Measurements from ENCODE around the gene MRPL55. TPM values are rescaled to one million over a fixed set of nuclear protein-coding genes. Genes with fewer than 3 reads are reported as not detected.

The MRPL55 gene
- total RNA-seq, 4 donors from 2014 or later, result 70.1 to 99.6 (median 80.8) TPM

- H3K4me3 ChIP-seq, result no peak overlapping the region
- H3K9me3 ChIP-seq, result no peaks in the 10 kb centered on the region
- TF ChIP-seq CTCF (IDR thresholded peaks at IDR 0.05) (no peak), POLR2A (IDR thresholded peaks at IDR 0.05) (no peak)
- peaks cover 0 to 34% (median 0%) of the 10 kb centered on the region in 3 donors for H3K36me3 ChIP-seq
- H3K27ac ChIP-seq, result no peak overlapping the region
- H3K27me3 ChIP-seq, result no peaks in the 10 kb centered on the region
- DNase-seq, result peak in 2 of 3 donors; percentile 24 to 39
- H3K4me1 ChIP-seq, result peaks cover 0 to 59% (median 27%) of the 10 kb centered on the region in 4 donors
These were observed 15.8 kb downstream of the MRPL55 start for GRCh38 chr1:228093050-228093906.

- peaks cover 0 to 67% (median 34%) of the 10 kb centered on the region in 4 donors for H3K4me1 ChIP-seq
- no peak overlapping the region for H3K27ac ChIP-seq
- no peaks in the 10 kb centered on the region for H3K9me3 ChIP-seq
- DNase-seq, result peak in 2 of 3 donors; percentile 30
- TF ChIP-seq POLR2A (IDR thresholded peaks at IDR 0.05) (no peak), CTCF (IDR thresholded peaks at IDR 0.05) (no peak)
- no peaks in the 10 kb centered on the region for H3K27me3 ChIP-seq
- H3K4me3 ChIP-seq, result no peak overlapping the region
- H3K36me3 ChIP-seq, result peaks cover 0 to 26% (median 0%) of the 10 kb centered on the region in 3 donors
These were observed 16.6 kb downstream of the MRPL55 start for GRCh38 chr1:228092342-228093049.

GRCh38 chr1:228091084-228091483 is 18.0 kb downstream of the MRPL55 start:
- TF ChIP-seq CTCF (IDR thresholded peaks at IDR 0.05), result no peak
- peaks cover 0 to 12% (median 0%) of the 10 kb centered on the region in 3 donors for H3K36me3 ChIP-seq
- no peak for DNase-seq
- H3K4me1 ChIP-seq, result peaks cover 0 to 72% (median 44%) of the 10 kb centered on the region in 4 donors
- H3K27me3 ChIP-seq, result no peaks in the 10 kb centered on the region
- H3K9me3 ChIP-seq, result no peaks in the 10 kb centered on the region
- H3K27ac ChIP-seq, result no peak overlapping the region
- H3K4me3 ChIP-seq, result no peak overlapping the region

- H3K4me1 ChIP-seq, result peaks cover 4 to 72% (median 46%) of the 10 kb centered on the region in 4 donors
- peak overlapping the region in 1 of 4 donors; percentile 44 for H3K27ac ChIP-seq
- no peaks in the 10 kb centered on the region for H3K27me3 ChIP-seq
- peaks cover 0 to 10% (median 0%) of the 10 kb centered on the region in 3 donors for H3K36me3 ChIP-seq
- no peaks in the 10 kb centered on the region for H3K9me3 ChIP-seq
- TF ChIP-seq POLR2A (IDR thresholded peaks at IDR 0.05) (no peak), CTCF (IDR thresholded peaks at IDR 0.05) (no peak)
- H3K4me3 ChIP-seq, result no peak overlapping the region
- peak in 2 of 3 donors; percentile 43 to 46 for DNase-seq
These were observed 18.5 kb downstream of the MRPL55 start for GRCh38 chr1:228090613-228091081.

GRCh38 chr1:228089519-228090380 is 19.3 kb downstream of the MRPL55 start:
- no peak for TF ChIP-seq CTCF (IDR thresholded peaks at IDR 0.05)
- no peak for TF ChIP-seq POLR2A (IDR thresholded peaks at IDR 0.05)
- Histone ChIP-seq H3K4me3 (no peak overlapping the region), H3K36me3 (peaks cover 0 to 10% (median 0%) of the 10 kb centered on the region in 3 donors), H3K9me3 (no peaks in the 10 kb centered on the region), H3K27ac (peak overlapping the region in 1 of 4 donors; percentile 44), H3K4me1 (peaks cover 11 to 77% (median 53%) of the 10 kb centered on the region in 4 donors), H3K27me3 (no peaks in the 10 kb centered on the region)
- DNase-seq, result peak in 2 of 3 donors; percentile 42 to 44

Data from Peyer's patch (tissue), 4 donors.